IPS DF 6.9 (cell line): ENCODE measurements around the gene NOTCH1.
"Not testable (repeated sequence)": the region's sequence is repeated elsewhere in the genome, so short reads cannot be mapped to it uniquely, and the experiment has no call there.

Experiments
- DNase-seq: peaks from one replicate; pipeline ENCODE4 v3.0.0-alpha.2; 2013; ENCODE audit warnings: low read depth, low spot score
- H3K27ac ChIP-seq: one replicate; pipeline ENCODE4 v1.5.1; 2013; ENCODE audit warnings: low read length, control low read depth
- H3K27me3 ChIP-seq: 2 replicates; pipeline ENCODE4 v1.6.1; 2013; ENCODE audit warnings: mild to moderate bottlenecking, low read length; ENCODE audit not compliant: control insufficient read depth, insufficient read depth
- H3K36me3 ChIP-seq: 2 replicates; pipeline ENCODE4 v1.6.1; 2013; ENCODE audit warnings: low read length; ENCODE audit not compliant: control insufficient read depth, insufficient read depth
- H3K4me1 ChIP-seq: 2 replicates; pipeline ENCODE4 v1.6.1; 2013; ENCODE audit warnings: low read length; ENCODE audit not compliant: control insufficient read depth, insufficient read depth
- H3K4me3 ChIP-seq: 2 replicates; pipeline ENCODE4 v1.5.1; 2013; ENCODE audit warnings: mild to moderate bottlenecking, low read length
- H3K9me3 ChIP-seq: 2 replicates; pipeline ENCODE4 v1.6.1; 2013; ENCODE audit warnings: low read length, inconsistent platforms; ENCODE audit not compliant: control insufficient read depth, insufficient read depth
- WGBS: extraction: QIAGEN DNeasy Blood & Tissue Kit; methylation state at CpG from one replicate; pipeline ENCODE4 v1.1.7; 2013; ENCODE audit warnings: mixed read lengths, missing lambda C conversion rate; ENCODE audit not compliant: insufficient read length, insufficient coverage; 5-methylcytosine and 5-hydroxymethylcytosine counted together

NOTCH1 gene

GRCh38 chr9:136562746-136563495, 17.1 kb upstream of the NOTCH1 start:
- H3K4me3 ChIP-seq: no peak overlapping the region
- no peak overlapping the region for H3K27ac ChIP-seq
- peaks cover 9% of the 10 kb centered on the region for H3K4me1 ChIP-seq
- no peaks in the 10 kb centered on the region; the same call in 1 of the 2 replicates for H3K36me3 ChIP-seq
- 0 out of 2 replicates have a peak, but pooled peaks cover 2% of the 10 kb centered on the region for H3K9me3 ChIP-seq
- no peaks in the 10 kb centered on the region for H3K27me3 ChIP-seq
- WGBS: no CpG with 5 or more reads among the region's 24 CpGs
- no peak for DNase-seq

- no peaks in the 10 kb centered on the region for H3K27me3 ChIP-seq
- 0 out of 2 replicates have a peak, but pooled peaks cover 2% of the 10 kb centered on the region for H3K9me3 ChIP-seq
- H3K27ac ChIP-seq: no peak overlapping the region
- no peak overlapping the region for H3K4me3 ChIP-seq
- no peak for DNase-seq
- H3K4me1 ChIP-seq: peaks cover 4% of the 10 kb centered on the region
- H3K36me3 ChIP-seq: no peaks in the 10 kb centered on the region; the same call in 1 of the 2 replicates
- no CpG with 5 or more reads among the region's 23 CpGs for WGBS
Observed at GRCh38 chr9:136561779-136562178, 15.9 kb upstream of the NOTCH1 start.

- no peak overlapping the region for H3K4me3 ChIP-seq
- no peaks in the 10 kb centered on the region for H3K27me3 ChIP-seq
- no peak for DNase-seq
- no peaks in the 10 kb centered on the region; the same call in 1 of the 2 replicates for H3K36me3 ChIP-seq
- no peak overlapping the region for H3K27ac ChIP-seq
- H3K4me1 ChIP-seq: 0 out of 2 replicates have a peak, but pooled peaks cover 3% of the 10 kb centered on the region
- WGBS: no CpG with 5 or more reads among the region's 3 CpGs
- 0 out of 2 replicates have a peak, but pooled peaks cover 2% of the 10 kb centered on the region for H3K9me3 ChIP-seq
Observed at GRCh38 chr9:136560586-136560985, 14.7 kb upstream of the NOTCH1 start.

GRCh38 chr9:136559371-136559770, 13.5 kb upstream of the NOTCH1 start:
- not testable (repeated sequence) for H3K36me3 ChIP-seq, H3K9me3 ChIP-seq
- no CpG with 5 or more reads among the region's 2 CpGs for WGBS

GRCh38 chr9:136558846-136559245, 13.0 kb upstream of the NOTCH1 start:
- not testable (repeated sequence) for H3K27ac ChIP-seq, H3K9me3 ChIP-seq, H3K4me1 ChIP-seq, H3K27me3 ChIP-seq, DNase-seq, H3K36me3 ChIP-seq, H3K4me3 ChIP-seq
- no CpG with 5 or more reads among the region's 5 CpGs for WGBS

More at GRCh38 chr9:136559371-136559770, 13.5 kb upstream of the NOTCH1 start:
- not testable (repeated sequence) for H3K4me3 ChIP-seq, DNase-seq, H3K27me3 ChIP-seq, H3K4me1 ChIP-seq, H3K27ac ChIP-seq

- H3K27me3 ChIP-seq: no peaks in the 10 kb centered on the region
- DNase-seq: no peak
- no CpG with 5 or more reads among the region's 5 CpGs for WGBS
- H3K4me3 ChIP-seq: no peak overlapping the region
- no peaks in the 10 kb centered on the region; the same call in 1 of the 2 replicates for H3K4me1 ChIP-seq
- 0 out of 2 replicates have a peak, but pooled peaks cover 2% of the 10 kb centered on the region for H3K9me3 ChIP-seq
- no peak overlapping the region for H3K27ac ChIP-seq
- H3K36me3 ChIP-seq: no peaks in the 10 kb centered on the region; the same call in 1 of the 2 replicates
Observed at GRCh38 chr9:136558373-136558772, 12.5 kb upstream of the NOTCH1 start.

GRCh38 chr9:136557036-136557435, 11.2 kb upstream of the NOTCH1 start:
- H3K36me3 ChIP-seq: no peaks in the 10 kb centered on the region; the same call in 1 of the 2 replicates
- H3K27ac ChIP-seq: no peak overlapping the region
- WGBS: no CpG with 5 or more reads among the region's 10 CpGs
- H3K9me3 ChIP-seq: 0 out of 2 replicates have a peak, but pooled peaks cover 2% of the 10 kb centered on the region
- H3K4me3 ChIP-seq: no peak overlapping the region
- H3K27me3 ChIP-seq: no peaks in the 10 kb centered on the region
- no peak for DNase-seq
- H3K4me1 ChIP-seq: no peaks in the 10 kb centered on the region; the same call in 1 of the 2 replicates

GRCh38 chr9:136556166-136556565, 10.3 kb upstream of the NOTCH1 start:
- WGBS: no CpG with 5 or more reads among the region's 18 CpGs
- H3K27ac ChIP-seq: no peak overlapping the region
- DNase-seq: no peak
- H3K36me3 ChIP-seq: no peaks in the 10 kb centered on the region
- H3K27me3 ChIP-seq: no peaks in the 10 kb centered on the region
- H3K9me3 ChIP-seq: 0 out of 2 replicates have a peak, but pooled peaks cover 2% of the 10 kb centered on the region
- H3K4me3 ChIP-seq: no peak overlapping the region
- H3K4me1 ChIP-seq: peaks cover 2% of the 10 kb centered on the region; the same call in 1 of the 2 replicates

- no CpG with 5 or more reads among the region's 19 CpGs for WGBS
- H3K27ac ChIP-seq: no peak overlapping the region
- no peak for DNase-seq
Observed at GRCh38 chr9:136554870-136555269, 9.0 kb upstream of the NOTCH1 start.

GRCh38 chr9:136553581-136553980, 7.7 kb upstream of the NOTCH1 start:
- no peaks in the 10 kb centered on the region for H3K27me3 ChIP-seq
- no peak overlapping the region for H3K27ac ChIP-seq
- no peaks in the 10 kb centered on the region for H3K36me3 ChIP-seq
- no peaks in the 10 kb centered on the region for H3K9me3 ChIP-seq
- WGBS: no CpG with 5 or more reads among the region's 14 CpGs
- H3K4me1 ChIP-seq: peaks cover 5% of the 10 kb centered on the region
- no peak overlapping the region for H3K4me3 ChIP-seq
- DNase-seq: no peak

More at GRCh38 chr9:136554870-136555269, 9.0 kb upstream of the NOTCH1 start:
- H3K4me1 ChIP-seq: peaks cover 5% of the 10 kb centered on the region
- no peaks in the 10 kb centered on the region for H3K27me3 ChIP-seq
- no peaks in the 10 kb centered on the region for H3K36me3 ChIP-seq
- no peak overlapping the region for H3K4me3 ChIP-seq
- 0 out of 2 replicates have a peak, but pooled peaks cover 2% of the 10 kb centered on the region for H3K9me3 ChIP-seq
